ENCODE measurements around the gene ADAM12.

Gene ADAM12

GRCh38 chr10:126210051-126210651 is 178.1 kb downstream of the ADAM12 start:
- DNase-seq (ENCODE audit: low read depth in 2 of 2) = no peak

GRCh38 chr10:126209451-126209850 is 178.8 kb downstream of the ADAM12 start:
- no peak for DNase-seq (ENCODE audit: low read depth in 2 of 2)

- DNase-seq (ENCODE audit: low read depth in 2 of 2) = no peak
Measured at GRCh38 chr10:126208726-126209302, 179.5 kb downstream of the ADAM12 start.

GRCh38 chr10:126207851-126208250 is 180.4 kb downstream of the ADAM12 start:
- DNase-seq (ENCODE audit: low read depth in 2 of 2) = no peak

- DNase-seq (ENCODE audit: low read depth in 2 of 2) = no peak
Measured at GRCh38 chr10:126207313-126207771, 180.9 kb downstream of the ADAM12 start.

- no peak for DNase-seq (ENCODE audit: low read depth in 2 of 2)
Measured at GRCh38 chr10:126205486-126206205, 182.6 kb downstream of the ADAM12 start.

GRCh38 chr10:126204320-126204719 is 184.0 kb downstream of the ADAM12 start:
- DNase-seq (ENCODE audit: low read depth in 2 of 2) = no peak

- DNase-seq (ENCODE audit: low read depth in 2 of 2) = no peak
Measured at GRCh38 chr10:126203746-126204145, 184.5 kb downstream of the ADAM12 start.

GRCh38 chr10:126201603-126202002 is 186.7 kb downstream of the ADAM12 start:
- DNase-seq (ENCODE audit: low read depth in 2 of 2) = no peak

- no peak for DNase-seq (ENCODE audit: low read depth in 2 of 2)
Measured at GRCh38 chr10:126199221-126199998, 188.9 kb downstream of the ADAM12 start.

- no peak for DNase-seq (ENCODE audit: low read depth in 2 of 2)
Measured at GRCh38 chr10:126198681-126199080, 189.6 kb downstream of the ADAM12 start.

- no peak for DNase-seq (ENCODE audit: low read depth in 2 of 2)
Measured at GRCh38 chr10:126197036-126197543, 191.2 kb downstream of the ADAM12 start.

GRCh38 chr10:126196281-126196680 is 192.0 kb downstream of the ADAM12 start:
- no peak for DNase-seq (ENCODE audit: low read depth in 2 of 2)

- no peak for DNase-seq (ENCODE audit: low read depth in 2 of 2)
Measured at GRCh38 chr10:126191192-126191591, 197.1 kb downstream of the ADAM12 start.

GRCh38 chr10:126188679-126189200 is 199.5 kb downstream of the ADAM12 start:
- DNase-seq (ENCODE audit: low read depth in 2 of 2) = no peak

- DNase-seq (ENCODE audit: low read depth in 2 of 2) = no peak
Measured at GRCh38 chr10:126187399-126187798, 200.9 kb downstream of the ADAM12 start.

GRCh38 chr10:126186766-126187165 is 201.5 kb downstream of the ADAM12 start:
- DNase-seq (ENCODE audit: low read depth in 2 of 2) = no peak

GRCh38 chr10:126185676-126186447 is 202.4 kb downstream of the ADAM12 start:
- DNase-seq (ENCODE audit: low read depth in 2 of 2) = no peak

- DNase-seq (ENCODE audit: low read depth in 2 of 2) = no peak
Measured at GRCh38 chr10:126181626-126182025, 206.7 kb downstream of the ADAM12 start.

GRCh38 chr10:126179637-126180036 is 208.6 kb downstream of the ADAM12 start:
- no peak for DNase-seq (ENCODE audit: low read depth in 2 of 2)

GRCh38 chr10:126177417-126178030 is 210.8 kb downstream of the ADAM12 start:
- DNase-seq (ENCODE audit: low read depth in 2 of 2) = no peak
